AML-193 (cell line): Measurements from ENCODE around the gene PAX2.

ENCODE experiments used
- DNase-seq, 2 experiments: peaks; one replicate each; lab custom pipeline; 2025; lab: John Stamatoyannopoulos, UW

Gene PAX2

DNA sequence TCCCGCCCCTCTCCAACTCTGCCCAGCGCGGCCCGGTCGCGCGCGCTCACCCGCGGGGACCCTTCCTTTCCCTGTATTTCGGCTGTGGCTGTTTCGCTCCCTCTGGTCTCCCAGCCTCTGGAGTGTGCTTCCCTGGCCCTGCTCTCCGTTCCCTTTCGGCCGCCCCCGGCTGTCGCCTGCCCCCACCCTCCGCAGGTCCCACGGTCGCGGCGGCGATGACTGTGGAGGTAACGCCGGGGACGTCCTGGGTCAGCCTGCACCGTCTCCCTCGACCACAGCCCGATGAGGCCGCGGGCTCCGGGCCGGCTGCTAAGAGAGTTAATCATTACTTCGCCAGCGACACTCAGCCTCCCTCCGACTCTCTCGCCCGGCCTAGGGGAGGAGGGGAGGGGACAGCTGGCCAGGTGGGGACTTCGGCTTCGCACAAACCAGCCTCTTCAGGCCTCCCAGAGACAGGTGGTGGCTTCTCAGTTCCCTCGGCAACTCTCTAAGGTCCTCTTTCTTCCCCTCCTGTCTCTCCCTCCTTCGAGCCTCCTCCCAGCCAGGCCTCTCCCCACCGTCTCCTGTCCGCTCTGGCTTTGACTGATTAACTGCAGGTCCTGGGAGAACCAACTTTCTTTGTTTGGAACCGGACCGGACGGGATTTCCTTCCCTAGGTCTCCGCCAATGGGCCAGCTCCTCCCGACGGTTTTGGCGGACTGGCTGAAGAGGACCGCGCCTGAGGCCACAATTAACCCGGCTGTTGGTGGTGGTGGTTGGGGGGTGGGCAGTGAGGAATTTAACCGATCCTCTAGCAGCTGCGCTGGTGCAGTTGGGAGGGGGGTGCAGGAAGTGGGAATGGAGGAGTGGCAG is 5.6 kb upstream of the PAX2 start:
- no peak for DNase-seq

GRCh38 chr10:100740476-100741377 is 4.7 kb upstream of the PAX2 start:
- no peak for DNase-seq

DNA sequence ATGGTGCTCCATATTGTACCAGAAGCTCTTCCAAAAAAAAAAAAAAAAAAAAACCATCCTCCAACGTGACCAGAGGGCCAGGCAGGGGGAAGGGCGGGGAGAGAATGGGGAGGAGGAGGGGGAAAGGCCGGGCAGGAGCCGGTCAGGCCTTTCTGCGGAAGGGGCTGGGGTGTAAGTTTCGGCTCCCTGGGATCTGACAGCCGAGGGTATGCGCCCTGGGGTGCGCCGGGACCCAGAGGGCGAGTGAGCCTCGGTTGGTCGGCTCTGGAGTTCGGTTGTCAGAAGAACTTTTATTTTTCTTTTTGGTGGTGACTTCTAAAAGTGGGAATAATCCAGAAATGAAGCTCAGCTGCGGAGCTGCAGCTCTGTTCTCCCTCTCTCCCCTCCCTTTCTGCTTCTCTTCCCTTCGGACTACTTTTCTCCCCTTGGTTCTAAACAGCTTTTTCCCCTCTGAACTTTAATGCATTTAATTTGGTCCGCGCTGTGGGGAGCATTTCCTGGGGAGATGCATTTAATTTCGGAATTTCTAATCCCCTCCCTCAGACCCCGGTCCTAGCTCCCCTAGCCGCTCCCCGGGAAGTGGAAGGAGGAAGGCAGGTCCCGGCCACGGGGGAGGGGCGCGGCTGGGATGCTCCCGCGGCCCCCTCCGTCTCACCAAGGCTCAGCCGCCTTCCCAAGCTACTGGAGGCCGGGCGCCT is 3.9 kb upstream of the PAX2 start:
- DNase-seq, result no peak

DNA sequence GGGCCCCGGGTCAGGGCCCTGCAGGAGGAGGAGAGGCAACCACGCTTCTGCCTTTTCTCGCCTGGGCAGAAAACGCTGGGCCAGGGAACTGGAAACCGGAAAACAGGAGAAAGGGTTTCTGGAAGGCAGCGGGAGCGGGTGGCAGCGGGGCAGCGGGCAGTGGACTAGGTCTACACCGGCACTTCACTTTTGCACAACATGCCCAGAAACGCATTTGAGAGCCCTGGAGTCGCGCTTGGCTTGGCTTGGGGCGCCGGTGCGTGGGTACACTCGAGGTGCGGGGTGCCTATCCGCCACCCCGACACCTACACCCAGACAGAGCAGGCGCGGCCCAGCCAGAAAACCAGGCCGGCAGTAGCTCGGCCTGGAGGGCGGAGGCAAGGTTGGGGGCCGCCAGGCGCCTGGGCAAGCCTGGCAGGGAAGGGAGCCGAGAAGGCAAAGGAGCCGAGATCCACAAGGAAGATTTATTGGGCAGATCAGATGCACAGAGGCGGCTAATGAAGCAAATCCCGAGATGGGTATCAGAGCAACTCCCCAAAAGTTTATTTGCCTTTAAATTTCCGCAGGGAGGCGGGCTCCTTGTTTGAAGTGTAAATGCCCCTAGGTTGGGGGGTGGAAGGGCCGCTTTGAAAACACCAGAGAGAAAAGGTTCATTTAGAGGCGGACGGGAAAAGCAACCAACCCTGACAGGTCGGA is 3.2 kb upstream of the PAX2 start:
- DNase-seq, result no peak

DNA sequence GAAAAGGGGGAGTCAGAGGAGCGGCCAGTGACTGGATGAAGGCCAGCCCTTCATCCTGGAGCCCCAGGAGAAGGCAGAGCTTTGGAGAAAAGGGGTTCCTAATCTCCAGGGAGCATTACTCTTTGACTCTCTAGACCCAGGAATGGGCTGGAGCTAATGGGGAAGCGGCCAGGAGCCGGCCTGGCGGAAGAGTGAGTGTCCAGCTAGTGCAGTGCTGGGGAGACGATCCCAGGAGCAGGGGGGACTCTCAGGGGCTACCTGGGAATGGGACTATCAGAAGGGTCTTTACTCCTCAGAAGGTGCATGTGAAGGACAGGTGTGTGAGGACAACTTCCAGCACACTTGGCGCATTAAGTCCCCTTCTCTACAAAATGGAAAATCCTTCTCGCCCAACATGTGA is 2.4 kb upstream of the PAX2 start:
- DNase-seq, result no peak

- peak; percentile 61 to 78 for DNase-seq
These were observed 1.7 kb upstream of the PAX2 start for GRCh38 chr10:100743626-100744135.

GRCh38 chr10:100744136-100744986 is 1.0 kb upstream of the PAX2 start:
- no peak for DNase-seq

DNA sequence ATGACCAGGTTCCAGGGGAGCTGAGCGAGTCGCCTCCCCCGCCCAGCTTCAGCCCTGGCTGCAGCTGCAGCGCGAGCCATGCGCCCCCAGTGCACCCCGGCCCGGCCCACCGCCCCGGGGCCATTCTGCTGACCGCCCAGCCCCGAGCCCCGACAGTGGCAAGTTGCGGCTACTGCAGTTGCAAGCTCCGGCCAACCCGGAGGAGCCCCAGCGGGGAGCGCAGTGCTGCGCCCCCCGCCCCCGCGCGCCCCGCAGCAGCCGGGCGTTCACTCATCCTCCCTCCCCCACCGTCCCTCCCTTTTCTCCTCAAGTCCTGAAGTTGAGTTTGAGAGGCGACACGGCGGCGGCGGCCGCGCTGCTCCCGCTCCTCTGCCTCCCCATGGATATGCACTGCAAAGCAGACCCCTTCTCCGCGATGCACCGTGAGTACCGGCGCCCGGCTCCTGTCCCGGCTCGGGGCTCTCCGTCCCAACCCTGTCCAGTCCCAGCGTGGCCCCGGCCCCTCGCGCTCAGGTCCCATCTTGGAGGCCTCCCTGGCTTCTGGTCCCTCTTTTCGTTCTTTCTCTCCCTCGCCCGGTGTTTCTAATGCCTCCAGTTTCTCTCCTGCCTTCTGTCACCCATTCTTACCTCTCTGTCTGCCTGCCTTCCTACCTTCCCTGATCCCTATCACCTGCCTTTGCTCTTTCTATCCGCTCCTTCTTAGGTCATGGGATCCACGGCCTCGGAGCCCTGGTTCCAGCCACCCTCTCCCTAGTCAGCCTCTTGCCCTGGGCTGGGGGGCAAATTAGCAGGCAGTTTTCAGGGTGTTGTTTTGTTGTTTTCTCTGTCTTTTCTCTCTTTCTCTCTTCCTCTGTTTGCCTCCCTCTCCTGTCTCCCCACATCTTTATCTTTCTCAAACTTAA is 751 bp downstream of the PAX2 start:
- no peak for DNase-seq

GRCh38 chr10:100746784-100747455 is 1.5 kb downstream of the PAX2 start:
- no peak for DNase-seq

DNA sequence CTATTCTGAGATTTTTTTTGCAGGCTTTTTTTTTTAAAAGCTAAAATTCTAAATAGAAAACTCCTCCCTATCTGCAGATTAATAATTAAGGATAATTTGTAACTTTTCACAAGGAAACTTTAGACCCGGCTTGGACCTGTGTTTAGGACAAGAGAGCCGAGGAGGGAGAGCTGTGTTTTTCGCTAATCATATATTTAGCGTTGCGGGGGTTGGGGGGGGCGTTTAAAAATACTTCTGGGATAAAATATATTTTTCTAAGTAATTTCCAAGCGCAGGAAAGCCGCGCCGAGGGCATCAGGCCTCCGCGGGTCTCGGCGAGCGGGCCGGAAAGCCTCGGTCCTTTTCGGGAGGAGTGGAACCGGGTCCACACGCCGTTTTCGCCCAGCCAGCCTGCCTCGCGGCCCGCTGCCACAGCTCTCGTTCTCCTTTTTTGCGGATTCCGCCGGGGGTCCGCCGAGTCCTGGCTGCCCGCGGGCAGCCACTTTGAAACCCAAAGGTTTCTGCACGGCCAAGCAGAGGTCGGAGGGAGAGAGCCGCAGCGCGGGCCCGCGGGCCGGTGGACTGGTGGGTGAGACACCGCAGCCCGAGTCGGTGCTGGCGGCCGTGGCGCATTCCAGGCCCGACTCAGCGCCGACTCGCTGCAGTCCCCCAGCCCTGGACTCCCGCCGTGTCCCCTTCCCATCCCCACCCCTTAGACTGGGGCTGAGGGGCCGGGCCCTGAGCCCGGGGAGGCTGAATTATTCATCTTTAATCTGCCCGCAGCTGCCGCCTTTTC is 2.3 kb downstream of the PAX2 start:
- DNase-seq, result no peak

GRCh38 chr10:100748231-100749058 is 3.1 kb downstream of the PAX2 start:
- no peak for DNase-seq

- no peak for DNase-seq
These were observed 3.6 kb downstream of the PAX2 start for GRCh38 chr10:100749059-100749308.

DNA sequence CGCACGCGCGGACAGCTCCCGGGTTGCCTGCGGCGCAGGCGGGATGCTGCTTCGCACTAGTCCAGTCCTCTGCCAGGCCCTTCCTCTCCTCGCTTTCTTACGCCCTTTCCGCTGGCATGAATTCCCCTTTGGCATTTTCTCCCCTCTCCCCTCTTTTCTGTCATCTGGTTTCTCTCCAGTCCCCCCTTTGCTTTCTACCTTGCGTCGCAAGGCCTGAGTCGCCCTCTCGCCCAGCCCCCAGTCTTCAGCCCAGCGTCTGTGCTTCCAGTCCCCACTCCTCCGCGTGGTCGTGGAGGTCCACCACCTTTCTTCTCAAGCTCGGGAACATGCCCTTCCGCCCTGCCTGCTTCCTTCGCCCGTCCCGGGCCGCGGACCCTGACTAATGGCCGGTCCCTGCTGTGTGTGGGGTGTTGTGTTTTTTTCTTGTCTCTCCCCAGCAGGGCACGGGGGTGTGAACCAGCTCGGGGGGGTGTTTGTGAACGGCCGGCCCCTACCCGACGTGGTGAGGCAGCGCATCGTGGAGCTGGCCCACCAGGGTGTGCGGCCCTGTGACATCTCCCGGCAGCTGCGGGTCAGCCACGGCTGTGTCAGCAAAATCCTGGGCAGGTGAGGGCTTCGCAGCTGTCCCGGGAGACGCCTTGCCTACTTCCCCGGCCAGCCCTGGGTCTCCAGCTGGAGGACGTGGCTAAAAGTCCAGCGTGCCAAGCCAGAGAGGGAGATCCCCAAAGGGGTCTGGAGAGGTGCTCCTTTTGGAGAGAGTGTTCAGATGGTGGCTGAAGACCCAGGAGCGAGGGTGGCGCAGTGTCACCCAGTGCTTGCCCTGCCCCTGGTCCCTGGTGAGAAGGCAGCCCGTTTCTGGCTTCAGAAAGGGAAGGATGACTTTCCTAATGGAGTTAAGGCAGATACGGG is 4.2 kb downstream of the PAX2 start:
- DNase-seq, result no peak

DNA sequence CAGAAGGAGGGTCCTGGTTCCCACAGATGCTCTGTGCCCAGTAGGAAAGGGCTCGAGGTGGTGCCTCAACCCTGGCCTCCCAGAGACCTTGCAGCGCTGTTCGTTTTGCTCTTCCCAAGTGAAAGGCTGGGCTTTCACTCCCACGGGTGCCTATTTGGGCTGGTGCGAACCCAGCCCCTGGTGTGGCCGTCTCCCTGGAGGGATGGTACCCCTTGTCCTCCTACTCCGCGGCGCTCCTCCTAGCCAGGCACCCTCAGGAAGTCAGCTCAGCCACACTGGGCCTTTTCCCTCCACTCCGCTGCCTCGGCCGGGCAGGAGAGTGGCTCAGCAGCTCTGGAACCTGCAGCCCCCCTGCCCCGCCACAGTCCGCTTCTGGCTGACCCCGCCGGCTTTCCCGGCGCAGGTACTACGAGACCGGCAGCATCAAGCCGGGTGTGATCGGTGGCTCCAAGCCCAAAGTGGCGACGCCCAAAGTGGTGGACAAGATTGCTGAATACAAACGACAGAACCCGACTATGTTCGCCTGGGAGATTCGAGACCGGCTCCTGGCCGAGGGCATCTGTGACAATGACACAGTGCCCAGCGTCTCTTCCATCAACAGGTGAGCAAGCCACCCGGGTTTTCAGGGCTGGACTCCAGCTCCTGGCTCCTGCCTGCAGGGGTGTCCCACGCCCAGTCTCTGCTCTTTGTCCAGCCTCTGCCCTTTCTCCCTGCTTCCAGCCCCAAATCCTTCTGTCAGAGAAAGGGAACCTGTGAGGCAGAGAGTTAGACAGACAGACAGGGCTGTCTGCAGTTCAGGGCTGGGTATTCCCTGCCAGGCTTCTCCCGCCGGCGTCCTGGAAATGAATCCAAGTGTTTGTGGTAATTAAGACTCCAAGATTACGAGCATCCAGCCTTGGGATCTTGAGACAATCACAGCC is 5.2 kb downstream of the PAX2 start:
- no peak for DNase-seq

- no peak for DNase-seq
These were observed 6.0 kb downstream of the PAX2 start for GRCh38 chr10:100751211-100751933.
